ENCODE measurements around the gene SEMA6B.
A peak's percentile ranks its signal among the peaks of the same experiment; 100 is the strongest.

The SEMA6B gene

DNA sequence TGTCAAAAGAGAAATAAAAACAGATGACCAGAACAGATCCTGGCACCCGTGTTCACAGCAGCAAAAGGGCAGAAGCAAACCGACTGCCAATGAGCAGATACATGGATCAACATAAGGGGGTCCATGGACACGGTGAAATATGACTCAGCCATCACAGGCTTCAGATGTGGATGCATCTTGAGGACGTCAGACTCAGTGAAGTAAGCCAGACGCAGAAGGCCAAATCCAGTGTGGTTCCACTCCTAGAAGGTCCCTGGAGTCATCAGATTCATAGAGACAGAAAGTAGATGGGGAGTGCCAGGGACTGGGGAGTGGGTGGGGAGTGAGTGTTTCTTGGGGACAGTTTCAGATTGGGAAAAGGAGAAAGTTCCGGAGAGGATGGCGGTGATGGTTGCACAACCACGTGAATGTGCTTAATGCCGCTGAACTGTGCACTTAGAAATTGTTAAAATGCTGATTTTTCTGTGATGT, 28.8 kb upstream of the SEMA6B start:
- DNase-seq = no peak

DNA sequence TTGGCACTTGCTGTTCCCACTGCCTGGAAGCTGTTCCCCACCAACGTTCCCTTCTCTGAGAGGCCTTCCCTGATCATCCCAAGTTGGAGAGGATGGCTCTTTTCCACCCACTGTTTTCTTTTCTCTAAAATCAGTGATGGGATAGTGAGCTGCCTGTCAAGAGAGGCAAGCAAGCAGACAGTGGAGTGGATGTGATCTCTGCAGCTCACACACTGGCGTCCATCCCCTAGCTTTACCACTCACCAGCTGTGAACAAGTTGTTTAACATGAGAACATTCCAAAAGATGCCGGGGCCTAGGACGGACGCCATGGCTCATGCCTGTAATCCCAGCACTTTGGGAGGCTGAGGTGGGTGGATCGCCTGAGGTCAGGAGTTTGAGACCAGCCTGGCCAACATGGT, 28.0 kb upstream of the SEMA6B start:
- no peak for DNase-seq

DNA sequence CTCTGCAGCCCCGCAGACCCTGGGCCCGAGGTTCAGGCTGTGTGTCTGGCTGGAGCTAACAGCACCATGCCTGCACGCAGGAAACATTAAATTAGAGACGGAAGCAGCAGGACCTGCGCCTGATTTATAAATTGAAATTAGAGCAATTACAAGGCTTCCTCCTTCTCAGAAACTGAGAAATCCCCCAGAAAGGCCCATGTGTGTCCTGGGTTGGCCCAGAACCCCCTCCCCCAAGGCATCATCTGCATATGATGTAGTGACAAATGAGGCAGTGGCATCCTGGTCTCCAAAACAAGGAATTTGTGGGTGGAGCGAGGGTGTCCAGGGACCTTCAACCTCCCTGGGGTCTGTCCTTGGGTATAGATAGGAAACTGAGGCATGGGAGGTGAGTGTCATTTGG, 27.2 kb upstream of the SEMA6B start:
- DNase-seq = no peak

DNA sequence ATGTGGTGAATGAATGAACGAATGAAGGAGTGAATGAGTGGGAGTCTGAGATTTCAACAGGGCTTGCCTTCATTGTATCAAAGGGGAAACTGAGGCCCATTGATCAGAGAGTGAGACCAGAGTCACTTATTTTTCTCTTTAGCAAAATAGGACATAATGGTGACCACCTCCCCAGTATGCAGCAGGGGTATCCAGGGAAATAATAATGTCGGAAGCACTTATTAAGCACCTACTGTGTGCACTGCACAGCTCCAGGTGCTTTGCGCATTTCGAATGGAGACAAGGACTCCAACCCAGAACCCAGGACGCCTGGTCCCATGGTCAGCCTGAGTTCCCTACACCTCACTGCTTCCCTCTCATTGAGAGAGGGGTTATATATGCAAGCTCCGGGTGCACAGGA, 26.8 kb upstream of the SEMA6B start:
- DNase-seq = no peak

DNA sequence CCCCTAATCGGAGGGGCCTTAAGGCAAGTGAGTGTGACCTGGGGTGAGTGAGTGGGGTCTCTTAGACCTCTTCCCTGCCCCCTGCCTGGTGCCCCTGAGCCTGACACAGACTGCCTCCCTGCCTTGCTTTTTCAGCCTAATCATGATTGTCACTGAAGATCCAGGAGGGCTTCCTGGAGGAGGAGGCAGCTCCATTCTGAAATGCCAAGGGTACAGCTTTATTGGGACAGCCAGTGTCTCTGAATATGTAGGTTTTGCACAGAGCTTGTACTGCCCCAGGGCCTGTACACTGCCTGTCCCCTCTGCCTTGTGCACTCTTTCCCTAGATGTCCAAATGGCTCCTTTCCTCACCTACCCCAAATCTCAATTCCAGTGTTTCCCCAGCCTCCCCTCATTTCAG, 26.1 kb upstream of the SEMA6B start:
- no peak for DNase-seq

DNA sequence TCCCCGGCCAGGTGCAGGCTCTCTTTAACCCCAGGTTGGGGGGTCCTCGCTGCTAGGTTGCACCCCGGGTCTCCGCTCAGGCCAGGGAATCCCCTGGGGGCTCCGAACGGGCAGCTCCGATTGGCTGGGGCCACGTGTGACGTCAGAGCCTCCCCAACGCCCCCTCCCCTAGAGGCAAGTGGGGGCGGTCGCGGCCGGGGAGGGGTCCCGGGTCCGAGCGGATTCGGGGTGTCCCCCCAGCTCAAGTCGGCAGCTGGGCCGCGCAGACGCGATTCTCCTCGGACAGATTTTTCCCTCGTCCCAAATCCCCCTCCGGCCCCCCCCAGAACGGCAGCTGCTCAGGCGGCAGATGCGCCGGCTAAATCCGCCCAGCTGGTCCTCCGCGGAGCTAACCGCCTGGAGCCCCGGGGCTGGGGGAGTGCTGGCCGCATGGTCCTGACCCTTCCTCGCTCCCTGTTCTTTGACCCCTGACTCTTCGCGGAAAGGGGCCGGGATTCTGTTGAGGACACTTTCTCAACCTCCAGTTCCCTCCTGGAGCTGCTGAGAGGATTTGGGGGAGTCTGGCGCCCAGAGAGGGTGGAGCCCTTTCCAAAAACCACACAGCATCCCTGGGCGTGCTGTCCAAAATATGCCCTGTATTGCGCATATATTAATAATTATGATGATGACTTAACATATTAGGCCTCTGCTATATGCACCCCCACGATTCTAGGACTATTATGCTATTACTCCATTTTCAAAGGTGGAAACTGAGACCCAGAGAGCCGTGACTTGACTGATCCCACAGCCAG, 25.4 kb upstream of the SEMA6B start:
- no peak for DNase-seq

DNA sequence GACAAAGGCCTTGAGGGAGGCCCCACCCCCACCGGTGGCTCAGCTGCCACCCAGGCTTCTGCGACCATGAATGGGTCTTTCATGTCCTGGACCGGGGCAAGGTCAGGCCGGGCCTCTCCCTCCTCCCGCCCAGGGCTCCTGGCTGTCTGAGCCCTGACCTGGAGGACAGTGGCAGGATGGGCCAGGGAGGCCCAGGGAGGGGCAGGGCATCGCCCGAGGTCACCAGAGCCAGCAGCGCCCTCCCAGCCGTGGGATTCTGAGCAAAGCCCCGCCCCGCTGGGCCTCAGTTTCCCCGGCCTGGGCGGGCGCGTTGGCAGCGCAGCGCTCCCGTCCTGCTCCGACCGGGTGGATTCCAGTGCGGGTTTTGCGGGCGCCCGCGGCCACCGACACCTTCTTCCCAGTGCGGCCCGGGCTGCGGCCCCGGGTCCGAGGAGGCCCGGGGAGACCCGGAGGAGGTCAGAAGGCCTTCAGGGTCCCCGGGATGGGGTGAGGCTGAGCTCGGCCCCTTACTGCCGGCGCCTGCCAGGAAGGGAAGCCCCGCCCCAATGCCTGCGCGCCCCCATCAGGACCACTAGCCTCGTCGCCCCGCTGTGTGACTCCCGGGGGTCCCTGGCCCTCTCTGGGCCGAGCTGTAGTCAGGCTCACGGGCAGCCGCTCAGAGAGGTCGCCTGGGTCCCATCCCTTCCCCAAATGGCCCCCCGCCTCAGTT, 24.6 kb upstream of the SEMA6B start:
- DNase-seq = no peak

DNA sequence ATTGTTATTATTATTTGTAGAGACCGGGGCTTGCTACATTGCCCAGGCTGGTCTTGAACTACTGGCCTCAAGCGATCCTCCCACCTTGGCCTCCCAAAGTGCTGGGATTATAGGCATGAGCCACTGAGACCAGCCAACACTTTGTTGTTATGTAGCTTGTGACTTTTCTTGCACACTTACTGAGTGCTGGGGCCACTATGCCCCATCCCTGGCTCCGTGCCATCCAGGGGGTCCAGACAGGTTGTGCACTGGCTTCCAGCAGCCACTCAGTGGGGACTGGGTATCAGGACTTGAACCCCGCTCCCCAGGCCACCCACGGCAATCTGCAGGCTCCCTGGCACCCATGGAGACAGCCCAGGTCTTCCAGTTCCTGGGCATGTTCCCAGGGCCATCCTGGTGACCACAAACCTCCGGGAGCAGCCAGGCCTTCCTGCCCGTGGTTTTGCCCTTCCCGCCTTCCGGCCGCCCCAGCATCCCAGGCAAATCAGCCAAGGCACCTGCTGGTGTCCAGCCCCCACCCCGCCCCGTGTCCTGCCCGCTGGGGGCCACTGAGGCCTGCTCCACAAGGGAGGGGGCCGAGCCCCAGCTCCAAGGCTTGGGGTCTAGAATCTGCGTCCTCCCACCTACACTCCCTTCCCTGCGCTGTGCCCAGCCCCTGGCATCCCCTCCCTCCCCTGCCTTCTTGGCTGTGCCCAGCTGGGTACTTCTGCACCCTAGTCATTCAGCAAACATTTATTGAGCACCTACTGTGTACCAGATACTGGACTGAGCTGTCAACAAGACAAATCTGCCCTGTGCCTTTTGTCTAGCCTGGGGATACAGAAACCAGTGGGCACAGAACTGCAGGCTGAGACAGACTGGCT, 23.7 kb upstream of the SEMA6B start:
- DNase-seq = no peak

DNA sequence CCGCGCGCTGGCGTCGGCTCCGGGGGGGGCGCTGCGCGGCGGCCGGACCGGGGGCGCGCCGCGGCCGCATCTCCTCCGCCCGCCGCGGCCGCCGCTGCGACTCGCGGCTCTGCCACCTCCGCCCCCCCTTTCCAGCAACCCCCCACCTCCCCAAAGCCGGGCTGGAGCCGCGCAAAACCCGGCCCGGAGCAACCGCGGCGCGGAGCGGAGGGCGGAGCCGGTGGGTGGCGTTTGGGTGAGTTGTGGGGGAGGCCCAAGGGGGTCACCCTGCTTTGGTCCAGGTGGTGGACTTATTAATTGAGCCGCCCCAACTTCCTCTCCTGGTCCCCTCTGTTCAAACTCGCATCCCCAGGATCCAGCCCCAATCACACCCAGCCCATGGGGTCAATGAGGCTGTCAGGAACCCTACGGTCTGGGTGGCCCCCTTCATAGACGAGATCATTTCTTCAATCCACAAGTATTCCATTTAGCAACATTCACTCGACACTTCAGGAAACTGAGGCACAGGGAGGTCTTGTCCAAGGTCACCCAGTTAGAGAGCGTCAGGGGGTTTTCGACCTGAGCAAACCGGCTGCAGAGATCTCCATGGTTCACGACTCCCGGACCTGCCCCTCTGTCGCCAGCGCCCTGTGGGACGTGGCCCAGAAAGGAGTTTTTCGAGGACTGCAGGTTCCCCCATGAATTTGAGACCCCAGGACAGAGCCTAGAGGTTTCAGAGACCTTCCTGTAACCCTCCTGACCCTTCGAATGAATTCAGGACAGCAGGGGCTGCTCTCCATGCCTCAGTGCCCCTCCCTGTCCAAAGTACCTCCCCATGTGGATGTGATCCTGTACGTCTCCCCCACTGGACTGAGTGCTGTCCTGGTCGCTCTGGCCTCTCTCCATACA, 22.4 kb upstream of the SEMA6B start:
- DNase-seq = no peak

DNA sequence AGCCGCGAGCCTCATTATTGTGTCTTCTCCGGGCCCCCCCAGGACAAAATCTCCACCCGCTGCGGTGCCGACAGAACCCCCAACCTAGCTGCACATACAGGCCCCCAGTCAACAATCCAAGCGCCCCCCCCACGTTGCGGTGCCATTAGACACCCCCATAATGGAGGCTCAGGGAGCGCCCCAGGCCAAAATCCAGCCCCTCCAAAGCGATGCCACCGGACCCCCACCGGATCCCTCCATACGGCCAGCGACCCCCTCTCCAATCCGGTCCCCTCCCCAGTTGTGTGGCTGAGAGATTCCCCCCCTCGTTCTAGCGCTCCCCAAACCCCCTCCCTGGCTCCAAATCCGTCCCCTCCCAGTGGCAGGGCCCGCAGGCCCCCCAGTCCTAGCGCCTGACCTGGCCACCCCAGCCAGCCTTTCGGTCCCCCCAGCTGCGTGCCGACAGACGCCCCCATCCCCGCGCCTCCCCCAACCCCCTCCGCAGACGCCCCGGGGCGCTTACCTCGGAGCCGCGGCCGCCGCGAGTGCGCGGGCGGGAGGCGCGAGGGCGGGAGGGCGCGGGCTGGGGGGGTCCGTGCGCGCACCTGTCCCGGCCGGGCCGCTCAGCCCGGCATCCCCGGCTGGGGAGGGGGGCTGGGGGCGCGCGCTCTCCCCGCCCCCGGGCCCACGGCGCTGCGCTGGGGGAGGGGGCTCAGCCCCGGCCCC, 21.6 kb upstream of the SEMA6B start:
- no peak for DNase-seq

DNA sequence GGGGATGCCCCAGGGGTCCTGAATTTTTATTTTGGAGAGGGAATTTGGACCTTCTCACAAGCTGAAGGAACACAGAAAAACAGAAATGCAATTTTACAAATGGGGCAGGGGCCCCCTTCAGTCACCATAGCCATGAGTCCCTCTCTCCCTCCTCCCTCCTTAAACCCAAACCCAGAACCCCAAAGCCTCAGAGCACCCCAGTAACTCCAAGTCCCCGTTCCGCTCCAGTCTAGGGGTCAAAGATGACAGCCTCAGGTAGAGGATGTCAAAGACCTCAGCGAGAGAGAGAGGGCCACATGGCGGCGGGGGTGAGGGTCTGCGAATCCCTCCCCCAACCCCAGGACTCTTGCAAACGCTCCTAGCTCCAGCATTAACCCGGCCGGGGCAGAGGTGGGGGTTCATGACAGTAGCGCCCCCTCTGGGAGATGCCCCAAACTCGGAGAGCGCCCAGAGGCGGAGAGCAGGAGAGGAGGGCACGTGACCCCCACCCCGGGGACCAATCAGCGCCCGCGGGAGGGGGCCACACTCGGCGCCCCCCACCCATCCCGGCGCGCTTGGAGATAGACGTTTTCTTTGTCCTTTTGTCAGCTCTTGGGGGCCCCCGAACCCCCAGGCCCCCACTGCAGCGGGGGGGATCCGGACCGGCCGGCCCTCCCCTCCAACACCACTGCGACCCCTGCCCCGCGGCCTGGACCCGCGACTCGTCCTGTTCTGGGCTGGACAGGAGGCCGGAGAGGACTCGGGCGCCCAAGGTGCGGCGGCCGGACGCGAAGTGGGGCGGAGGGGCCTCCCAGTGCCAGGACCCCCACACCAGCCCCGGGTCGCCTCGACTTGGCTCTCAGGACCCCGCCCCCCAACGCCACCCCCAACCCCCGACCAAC, 20.8 kb upstream of the SEMA6B start:
- no peak for DNase-seq

DNA sequence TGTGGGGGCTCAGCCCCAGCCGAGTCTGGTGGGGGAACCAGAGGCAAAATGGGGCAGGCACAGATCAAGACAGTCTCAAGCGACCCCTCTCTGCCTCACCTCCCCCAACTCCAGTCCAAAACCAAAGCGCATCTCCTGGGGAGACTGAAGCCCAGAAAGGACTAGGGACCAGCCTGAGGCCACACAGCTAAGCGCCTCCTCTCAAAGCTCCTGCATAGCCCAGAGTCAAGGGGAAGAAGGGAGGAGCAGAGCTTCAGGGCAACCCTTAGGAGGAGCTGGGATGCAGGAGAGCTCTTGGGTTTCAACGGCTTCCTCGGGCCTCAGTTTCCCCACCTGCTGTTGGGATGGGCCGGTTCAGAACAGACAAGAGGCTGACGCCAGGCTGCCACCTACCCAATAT, 19.9 kb upstream of the SEMA6B start:
- no peak for DNase-seq

DNA sequence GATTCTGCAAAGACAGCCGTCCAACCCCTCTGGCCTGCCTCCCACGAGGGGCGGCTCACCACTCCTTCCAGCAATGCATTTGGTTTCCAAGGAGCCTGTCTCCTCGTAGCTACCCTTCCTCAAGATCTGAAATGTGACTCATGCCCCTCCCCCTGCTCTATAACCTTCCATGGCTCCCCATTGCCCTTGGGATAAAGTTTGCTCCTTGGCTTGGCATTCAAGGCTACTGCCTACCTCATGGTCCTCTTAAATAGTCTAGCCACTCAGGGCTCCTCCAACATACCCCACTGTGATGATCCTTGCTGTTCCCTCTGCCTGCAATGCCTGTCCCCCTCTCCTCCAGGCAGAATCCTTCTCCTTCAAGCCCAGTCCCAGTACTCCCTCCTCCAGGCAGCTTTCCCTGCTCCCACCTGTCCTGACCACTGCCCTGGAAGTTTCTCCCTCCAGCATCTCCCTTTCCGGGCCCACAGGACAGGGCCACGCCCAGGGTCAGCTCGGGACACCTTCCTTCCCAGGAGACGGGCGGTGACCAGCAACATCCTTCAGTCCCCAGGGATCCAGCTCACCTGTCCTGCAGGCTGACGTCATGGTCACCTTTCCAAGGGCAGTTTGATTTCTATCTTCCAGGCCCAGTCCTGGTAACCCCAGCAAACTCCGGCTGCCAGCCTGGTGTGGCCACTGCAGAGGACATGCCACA, 19.2 kb upstream of the SEMA6B start:
- no peak for DNase-seq

DNA sequence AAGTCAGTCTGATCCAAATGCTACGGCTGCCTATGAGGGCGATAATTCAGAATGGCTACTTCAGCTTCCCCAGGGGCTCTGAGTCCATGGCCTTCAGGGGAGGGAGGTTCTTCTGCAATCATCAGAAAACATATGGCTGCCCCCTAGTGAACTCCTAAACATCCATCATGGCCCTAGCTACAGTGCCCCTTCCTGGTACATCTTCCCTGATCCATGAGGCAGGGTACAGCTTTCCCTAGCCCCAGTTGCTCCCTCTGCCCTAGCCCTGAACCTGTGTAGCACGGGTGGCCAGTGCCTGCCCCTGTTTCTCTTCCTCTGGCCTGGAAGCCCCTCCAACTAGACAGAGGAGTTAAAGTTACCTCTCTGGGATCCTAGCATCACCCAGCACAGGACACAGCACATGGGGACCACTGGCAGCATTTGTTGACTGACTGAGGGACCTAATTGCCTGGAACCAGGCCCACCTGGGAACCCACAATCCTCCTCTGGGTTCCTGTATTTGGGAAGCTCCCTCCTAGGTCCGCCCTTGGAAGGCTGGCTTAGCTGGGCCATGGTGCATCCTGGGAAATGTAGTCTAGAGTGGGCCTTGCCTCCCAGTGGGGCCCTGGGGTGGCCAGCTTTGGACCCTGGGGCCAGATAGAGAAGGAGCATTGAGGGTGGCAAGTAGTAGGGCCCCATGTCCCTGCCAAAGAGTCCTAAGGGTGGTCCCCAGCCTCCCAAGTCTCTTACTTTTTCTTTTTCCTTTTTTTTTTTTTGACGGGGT, 17.7 kb upstream of the SEMA6B start:
- no peak for DNase-seq

DNA sequence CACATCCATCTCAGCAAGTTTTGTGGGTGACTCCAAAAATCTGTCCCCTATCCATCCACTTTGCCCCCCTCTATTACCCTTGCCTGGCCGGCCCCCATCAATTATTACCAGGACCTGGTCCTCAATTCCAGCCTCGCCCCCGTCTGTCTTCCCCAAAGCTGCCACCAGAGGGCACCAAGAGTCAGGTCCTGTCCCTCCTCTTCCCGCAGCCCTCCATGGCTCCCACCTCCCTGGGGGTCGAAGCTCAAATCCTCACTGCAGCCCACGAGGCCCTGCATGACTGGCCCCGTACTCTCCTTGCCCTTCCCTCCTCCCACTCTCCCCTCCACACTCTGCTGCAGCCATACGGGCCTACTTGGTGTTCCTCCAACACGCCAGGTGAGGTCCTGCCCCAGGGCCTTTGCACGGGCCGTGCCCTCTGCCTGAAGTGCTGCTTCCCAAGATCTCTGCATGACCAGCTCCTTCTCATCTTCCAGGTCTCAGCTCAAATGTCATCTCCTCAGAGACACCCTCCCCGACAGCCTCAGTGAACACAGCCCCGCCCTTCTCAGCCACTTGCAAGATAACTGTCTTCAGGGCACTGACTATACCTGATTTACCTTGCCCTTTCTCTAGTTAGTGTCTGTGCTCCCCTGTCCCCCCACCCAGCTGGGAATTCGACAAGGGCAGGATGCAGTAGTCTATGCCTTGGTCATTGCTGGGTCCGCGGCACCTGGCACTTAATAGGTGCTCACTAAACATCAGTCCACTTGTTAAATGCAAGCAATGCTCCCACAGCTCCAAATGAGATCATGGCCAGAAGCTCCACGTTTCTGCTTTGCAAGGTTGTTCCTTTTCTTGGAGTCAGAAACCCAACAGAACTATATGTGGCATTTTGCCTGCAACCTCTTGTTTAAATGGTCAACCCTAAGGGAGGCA, 16.8 kb upstream of the SEMA6B start:
- DNase-seq = peak; percentile 64

DNA sequence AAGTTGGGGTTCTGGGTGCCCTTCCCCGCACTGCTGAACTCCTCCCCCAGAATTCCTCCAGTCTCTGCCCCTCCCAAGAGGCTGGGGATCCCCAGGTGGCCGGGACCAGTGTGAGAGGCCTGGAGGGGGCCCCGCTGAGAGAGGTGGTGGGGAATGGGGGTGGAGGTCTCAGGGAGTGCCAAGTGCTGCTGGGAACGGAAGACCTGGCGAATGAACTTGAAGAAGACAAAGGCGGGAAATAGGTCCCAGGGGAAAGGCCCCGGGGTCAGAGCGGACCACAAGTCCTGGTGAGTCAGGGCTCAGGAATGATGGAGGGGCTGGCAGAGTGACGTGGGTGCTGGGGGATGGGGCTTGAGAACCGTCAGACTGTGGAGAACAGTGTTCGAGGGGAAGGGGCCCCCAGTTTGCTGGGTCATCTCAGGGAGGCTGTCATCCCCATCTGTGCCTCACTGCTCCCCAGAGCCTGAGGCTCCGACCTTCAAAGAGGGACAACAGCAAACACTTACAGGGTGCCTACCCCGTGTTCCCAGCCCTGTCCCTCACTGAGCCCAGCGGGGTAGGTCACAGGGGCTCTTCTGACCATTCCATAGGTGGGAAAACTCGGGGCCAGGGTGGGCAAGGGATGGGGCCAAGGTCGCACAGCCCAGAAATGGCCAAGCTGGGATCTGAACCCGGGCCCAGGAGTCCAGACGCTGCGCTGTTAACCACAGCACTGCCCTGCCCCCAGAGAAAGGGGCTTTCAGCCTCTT, 16.0 kb upstream of the SEMA6B start:
- DNase-seq = no peak

DNA sequence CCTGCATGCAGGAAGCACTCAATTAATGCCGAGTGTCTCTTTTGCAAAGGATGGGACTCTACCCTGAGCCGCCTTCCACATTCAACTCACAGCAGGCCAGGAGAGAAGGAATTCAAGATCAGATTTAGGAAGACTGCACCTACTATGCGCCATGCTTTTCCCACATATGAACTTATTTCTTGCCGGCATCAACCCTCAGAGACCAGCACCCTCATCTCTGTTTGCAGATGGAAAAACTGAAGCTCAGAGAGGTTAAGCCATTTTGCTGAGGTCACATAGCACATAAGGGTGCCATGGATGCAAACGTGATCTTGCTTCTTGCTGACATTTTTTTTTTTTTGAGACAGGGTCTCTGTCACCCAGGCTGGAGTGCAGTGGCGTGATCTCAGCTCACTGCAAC, 14.2 kb upstream of the SEMA6B start:
- DNase-seq = no peak

Data from CD4-positive, alpha-beta T cell treated with Interleukin-10 for 1 hour (primary cell).